Fibroblast of skin of back (primary cell): ENCODE data around the gene CLIC3. TPM values are rescaled to one million over a fixed set of nuclear protein-coding genes. Genes with fewer than 3 reads are reported as not detected.
"Not testable (repeated sequence)": the region's sequence is repeated elsewhere in the genome, so short reads cannot be mapped to it uniquely, and the experiment has no call there.

ENCODE experiments used
- DNase-seq: peaks from one replicate; pipeline ENCODE4 v3.0.0-alpha.2; 2013
- polyA plus RNA-seq, 2 experiments: library from polyadenylated mRNA; unstranded; fragments of 120-200 nt; gene quantifications; one replicate each; pipeline ENCODE4 v1.2.1, GENCODE V29; 2013; ENCODE audit not compliant: insufficient read length in 2 of 2

CLIC3 gene, protein sequence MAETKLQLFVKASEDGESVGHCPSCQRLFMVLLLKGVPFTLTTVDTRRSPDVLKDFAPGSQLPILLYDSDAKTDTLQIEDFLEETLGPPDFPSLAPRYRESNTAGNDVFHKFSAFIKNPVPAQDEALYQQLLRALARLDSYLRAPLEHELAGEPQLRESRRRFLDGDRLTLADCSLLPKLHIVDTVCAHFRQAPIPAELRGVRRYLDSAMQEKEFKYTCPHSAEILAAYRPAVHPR
- 4.6 TPM for polyA plus RNA-seq (2013, experiment 1 of 2; ENCODE audit: insufficient read length)
- polyA plus RNA-seq (2013, experiment 2 of 2; ENCODE audit: insufficient read length), result 10.8 TPM

DNA sequence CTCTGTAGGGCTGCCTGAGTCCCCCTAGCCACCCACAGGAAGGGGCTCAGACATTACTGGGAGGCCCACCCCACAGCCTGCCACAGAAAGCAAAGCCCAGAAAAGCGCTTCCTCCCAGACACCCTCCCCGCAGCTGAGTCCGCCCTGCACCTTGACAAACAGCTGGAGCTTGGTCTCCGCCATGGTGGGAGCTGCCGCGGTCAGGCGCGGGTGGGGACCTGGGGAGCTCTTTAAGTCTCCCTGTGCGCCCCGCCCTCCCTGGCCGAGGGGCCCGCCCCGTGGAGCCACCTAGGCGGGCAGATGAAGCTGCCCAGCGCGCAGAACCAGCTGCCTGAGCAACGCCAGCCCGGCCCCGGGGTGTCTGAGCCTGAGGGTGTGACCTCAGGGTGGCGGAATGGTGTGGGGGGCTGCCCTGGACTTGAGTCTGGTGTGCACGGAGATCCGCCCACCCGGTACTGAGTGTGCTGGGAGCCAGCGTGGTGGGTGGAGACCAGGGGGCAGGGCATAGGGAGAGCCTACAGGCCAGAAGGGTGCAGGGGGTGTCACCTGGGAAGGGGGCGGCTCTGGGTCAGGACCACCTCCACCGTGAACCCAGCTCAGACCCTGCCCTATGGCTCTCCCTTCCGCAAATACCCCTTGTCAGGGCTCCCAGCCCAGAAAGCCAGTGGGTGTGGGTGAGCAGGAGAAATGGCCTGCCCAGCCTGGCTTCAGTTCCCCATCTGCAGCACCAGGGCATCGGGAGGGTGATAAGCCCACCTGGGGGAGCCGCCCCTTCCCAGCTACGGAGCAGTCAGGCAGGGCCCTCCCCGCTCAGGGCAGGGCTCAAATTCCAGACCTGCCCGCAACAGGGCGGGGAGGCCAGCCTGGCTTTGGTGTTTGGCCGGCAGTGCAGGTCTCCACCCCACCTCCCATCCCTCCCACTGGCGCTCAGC is at the start of gene CLIC3:
Gene CLIC3 (minus strand): TSS at position 208 of the 932 bp plus-strand sequence. CDS start 25 bp downstream, at position 183.
- no peak for DNase-seq

DNA sequence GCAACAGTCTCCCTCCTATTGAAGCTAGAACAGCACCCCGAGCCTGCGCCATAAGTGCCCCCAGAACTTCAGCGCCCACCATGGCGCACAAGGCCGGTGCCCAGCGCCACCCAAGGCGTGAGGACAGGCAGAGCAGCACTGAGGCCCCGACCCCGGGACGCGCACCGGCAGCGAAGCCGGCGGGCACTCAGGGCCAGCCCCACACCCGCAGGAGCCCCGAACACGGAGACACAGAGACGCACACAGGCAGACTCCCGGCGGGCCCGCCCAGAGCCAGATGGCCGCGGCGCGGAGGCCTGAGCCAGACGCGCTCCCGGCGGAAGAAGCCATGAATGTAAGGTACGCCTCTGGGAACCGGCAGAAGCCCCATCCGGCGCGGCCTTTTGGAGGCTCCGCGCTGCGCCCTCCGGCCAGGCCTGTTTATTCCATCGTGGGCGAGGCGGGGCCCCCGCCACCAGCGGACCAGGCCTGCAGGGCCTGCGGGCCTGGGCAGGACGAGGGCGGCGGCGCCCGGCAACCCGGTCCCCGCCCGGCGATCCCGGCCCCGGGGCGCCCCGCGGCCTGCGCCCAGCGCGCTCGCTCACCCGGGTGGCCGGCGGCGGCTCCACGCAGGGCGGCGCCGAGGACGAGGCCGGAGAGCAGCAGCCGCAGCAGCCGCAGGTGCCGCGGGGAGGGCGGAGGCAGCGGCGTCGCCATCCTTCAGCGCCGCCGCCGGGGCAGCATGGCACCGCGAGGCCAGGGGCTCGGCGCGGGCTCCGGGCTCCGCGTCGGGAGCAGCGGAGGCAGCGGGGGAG is 49.1 kb upstream of the CLIC3 start:
- DNase-seq, result peak; percentile 36

DNA sequence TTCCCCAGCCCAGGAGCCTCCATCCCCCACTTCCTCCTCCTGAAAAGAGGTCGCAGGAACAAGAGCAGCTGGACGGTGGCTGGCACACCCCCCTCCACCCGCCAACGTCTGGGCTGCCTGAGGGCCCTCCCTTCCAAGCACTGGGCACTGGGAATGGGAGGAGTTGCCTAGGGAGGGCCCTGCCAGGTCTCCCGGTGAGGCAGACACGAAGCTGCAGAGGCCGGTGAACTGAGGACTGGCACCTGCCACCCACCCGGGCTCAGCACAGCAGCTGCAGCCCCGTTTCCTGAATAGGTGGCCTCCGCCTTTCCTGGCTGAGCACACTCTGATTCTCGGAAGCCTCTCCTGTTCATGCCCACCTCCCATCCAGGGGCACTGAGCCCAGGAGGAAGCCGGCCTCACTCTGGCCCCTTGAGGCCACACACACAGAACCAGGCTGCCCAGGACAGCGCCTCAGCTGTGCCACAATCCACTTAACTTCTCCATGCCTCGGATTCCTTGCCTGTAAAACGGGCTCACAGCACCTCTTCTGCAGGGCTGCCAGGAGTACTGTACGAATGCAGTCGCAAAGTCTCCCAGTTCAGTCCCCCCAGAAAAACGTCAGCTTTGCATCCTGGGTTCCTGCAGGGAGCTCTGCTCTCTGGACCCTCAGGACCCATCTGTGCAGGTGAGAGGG is 48.3 kb upstream of the CLIC3 start:
- DNase-seq, result no peak

DNA sequence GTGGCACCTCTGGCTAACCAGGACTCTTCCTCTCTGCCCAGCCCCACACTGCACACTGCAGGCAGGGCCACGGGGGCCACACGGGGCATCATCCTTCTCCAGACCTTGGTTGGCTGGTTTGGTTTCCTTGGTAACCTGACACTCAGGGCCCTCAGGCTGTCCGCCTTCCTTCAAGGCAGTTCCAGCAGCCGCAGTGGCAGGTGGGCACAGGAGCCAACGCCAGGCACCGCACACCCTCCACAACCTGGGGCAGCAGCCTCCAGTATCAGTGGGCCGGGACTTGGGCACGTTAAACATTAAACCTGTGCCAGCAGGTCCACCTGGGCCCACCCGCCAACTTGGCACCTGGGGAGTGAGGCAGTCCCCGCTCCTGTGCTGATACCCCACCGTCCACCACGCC is 47.7 kb upstream of the CLIC3 start:
- no peak for DNase-seq

DNA sequence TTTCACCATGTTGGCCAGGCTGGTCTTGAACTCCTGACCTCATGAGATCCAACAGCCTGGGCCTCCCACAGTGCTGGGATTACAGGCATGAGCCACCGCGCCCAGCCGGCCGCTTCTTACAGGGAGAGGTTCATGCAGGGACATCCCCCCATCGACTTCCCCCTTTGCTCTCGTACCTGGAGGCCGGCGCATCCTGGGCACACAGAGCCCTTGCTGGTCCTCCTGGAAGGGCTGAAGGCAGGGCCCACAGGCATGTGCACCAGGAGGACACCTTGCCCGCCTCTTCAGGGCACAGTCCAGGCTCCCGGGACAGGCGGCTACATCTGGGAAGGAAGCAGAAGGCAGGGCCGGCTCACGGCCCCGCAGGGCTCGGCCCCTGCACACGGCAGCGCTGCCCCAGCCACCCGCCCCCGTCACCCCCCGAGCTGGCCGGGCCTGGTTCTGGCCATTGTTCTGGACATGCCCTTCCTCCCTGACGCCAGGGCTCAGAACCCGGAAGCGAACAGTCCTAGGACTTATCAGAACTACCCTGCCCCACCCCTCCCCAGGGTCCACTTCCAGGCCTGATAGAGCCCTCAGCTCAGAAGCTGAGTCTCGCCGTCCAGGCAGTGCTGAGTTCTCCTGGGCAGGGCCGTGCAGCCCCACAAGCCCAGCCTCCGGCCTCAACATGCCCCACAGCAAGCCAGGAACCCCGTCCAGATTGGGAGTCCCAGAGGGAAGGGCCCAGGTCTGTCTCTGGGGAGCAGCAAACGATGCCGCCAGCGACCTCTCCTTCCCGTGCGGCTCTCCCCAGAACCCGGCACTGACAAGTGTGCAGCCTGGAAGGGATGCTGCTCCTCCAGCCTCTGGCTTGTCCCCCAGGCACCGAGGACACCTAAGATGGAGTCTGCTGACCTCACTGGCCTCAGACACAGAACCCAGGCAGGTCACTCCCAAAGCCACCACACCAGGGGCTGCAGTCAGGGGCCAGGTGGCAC is 46.7 kb upstream of the CLIC3 start:
- no peak for DNase-seq

DNA sequence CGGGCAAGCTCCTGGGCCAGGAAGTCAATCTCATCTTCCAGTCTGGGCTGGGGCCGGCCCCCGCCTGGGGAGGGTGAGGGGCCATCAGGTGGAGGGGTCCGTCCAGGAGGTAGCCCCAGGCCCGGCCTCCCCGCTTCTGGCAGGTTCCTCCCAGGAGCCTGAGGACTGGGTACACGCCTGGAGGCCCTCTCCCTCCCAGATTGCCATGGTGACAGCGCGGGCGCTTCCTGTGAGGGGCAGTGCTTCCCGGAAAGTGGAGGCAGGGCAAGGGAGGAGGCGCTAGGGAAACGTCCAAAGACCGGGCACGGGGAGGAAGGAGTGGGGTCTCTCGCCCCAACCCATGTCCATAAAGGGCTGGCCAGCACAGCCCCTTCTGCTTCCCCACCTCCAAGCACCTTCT is 44.8 kb upstream of the CLIC3 start:
- no peak for DNase-seq

DNA sequence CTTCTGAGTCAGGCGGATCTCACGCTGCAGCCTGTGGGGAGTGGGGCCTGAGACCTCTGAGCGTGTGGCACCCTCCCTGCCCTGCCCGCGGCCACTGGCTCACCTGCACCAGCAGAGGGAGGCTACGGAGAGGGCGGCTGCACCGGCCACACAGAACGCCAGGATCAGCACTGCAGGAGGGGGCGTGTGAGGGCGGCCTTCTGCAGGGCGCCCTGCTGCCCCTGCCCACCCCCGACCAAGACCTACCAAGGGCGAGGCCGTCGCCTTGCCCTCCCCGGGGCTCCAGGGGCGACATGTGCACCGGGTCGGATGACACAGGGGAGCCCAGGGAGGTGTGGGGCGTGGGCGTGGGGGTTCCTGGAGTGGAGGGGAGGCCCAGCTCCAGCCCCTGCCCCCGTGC is 44.2 kb upstream of the CLIC3 start:
- no peak for DNase-seq

DNA sequence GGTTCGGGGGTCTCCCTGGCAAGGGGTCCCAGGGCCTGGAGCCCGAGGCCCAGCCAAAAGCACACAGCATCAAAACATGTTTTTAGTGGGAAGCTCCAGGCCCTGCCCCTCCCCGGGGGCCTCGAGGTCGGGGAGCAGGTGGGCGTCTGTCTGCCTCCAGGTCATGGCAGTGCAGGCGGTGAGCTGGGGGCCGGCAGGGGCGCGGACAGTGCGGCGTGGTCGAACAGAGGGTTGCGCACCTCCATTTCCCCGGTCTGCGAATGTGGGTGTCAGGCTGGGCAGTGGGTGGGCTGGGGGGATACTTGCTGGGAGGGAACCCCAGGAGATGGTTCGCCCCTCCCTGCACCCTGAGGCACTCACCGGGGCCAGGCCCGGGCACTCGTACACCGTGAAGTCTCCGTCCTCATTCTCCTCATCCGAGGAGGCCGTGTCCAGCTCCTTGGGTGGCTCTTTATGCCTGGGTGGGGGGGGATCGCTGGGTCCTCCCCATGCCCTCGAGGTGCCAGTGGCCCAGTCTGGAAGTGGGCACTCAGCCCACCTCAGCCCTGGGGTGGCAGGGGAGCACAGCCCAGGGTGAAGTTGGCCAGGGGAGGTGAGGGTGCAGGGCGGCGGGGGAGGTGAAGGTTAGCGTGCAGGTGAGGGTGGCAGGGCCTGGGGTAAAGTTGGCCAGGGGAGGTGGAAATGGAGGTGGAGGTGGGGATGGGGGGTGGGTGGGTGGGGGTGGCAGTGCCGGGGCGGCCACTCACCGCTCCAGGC is 43.4 kb upstream of the CLIC3 start:
- no peak for DNase-seq

DNA sequence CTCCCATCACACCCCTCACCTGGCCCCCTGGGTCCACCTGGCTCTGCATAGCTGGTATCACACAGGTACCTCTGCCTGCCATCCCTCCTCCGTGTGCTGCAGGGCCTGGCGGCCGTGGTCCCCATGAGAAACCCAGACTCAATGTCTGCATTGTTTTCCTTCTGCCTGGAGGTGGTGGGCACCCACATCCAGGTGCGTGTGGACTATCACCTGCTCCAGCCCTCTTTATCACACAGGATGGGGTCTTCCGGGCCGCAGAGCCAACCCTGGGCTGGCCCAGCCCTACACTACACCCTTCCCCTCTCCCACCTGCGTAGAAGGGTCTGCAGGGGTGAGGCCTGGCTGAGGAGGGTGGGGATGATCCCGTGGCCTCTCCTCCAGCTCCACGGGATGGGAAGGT is 42.5 kb upstream of the CLIC3 start:
- DNase-seq, result no peak

DNA sequence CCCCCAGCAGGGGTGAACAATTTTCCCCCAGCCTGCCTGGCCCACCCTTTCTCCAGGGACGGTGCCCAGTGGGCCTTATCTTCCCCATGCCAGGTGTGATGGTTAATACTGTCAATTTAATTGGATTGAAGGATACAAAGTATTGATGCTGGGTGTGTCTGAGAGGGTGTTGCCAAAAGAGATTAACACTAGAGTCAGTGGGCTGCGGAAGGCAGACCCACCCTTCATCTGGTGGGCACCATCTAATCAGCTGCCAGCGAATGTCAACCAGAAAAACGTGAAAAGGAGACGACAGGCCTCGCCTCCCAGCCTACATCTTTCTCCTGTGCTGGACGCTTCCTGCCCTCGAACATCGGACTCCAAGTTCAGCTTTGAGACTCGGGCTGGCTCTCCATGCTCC is 41.1 kb upstream of the CLIC3 start:
- no peak for DNase-seq

DNA sequence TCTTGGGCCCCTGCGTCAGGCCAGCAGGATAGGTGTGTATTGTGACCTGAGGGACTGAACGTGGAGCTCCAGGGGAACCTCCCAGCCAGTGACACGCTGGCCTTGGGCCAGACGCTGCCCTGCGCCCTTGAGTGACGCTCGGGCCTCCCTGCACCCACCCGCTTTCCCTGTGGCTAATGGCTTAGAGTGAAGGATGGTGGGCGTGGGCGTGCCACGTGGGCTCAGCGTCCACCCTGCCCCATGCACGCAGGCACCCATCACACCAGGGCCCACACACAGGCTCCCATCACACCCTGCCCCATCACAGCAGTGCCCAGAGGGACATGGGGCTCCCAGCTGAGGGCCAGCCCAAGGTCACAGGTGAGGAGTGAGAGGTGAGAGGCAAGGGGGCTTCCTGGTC is 40.7 kb upstream of the CLIC3 start:
- no peak for DNase-seq

DNA sequence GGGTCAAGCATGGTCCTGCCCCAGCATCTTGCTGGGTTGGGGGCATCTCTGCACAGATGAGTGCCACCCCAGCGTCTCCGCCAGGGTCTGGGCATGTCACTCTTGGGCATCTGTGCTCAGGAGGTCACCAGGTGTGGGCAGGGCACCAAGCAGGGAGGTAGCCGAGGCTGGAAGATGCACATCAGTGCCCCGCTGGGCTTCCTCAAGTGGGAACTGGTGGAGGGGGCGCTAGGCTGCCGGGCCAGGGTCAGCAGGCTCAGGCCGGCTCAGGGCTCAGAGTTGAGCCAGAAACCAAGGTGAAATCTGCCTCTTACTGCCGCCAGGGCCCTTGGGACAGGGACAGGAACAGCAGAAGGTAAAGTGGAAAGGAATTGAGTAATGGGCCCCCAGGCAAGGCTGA is 39.6 kb upstream of the CLIC3 start:
- no peak for DNase-seq

DNA sequence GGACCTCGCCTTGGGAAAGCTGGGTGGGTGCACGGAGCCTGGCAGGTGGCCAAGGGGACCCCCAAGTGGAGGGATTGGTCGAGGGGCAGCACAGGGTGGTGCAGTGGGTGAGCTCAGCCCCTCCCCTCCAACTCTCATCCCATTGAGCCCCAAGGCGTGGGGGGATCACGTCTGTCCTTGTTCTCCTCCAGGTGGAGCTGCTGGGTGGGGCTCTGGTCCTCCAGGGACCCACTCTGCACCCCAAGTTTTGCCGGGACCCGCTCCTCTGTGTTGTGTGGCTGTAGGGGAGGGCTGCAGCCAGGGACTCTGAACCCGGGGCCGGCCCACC is 39.1 kb upstream of the CLIC3 start:
- no peak for DNase-seq

DNA sequence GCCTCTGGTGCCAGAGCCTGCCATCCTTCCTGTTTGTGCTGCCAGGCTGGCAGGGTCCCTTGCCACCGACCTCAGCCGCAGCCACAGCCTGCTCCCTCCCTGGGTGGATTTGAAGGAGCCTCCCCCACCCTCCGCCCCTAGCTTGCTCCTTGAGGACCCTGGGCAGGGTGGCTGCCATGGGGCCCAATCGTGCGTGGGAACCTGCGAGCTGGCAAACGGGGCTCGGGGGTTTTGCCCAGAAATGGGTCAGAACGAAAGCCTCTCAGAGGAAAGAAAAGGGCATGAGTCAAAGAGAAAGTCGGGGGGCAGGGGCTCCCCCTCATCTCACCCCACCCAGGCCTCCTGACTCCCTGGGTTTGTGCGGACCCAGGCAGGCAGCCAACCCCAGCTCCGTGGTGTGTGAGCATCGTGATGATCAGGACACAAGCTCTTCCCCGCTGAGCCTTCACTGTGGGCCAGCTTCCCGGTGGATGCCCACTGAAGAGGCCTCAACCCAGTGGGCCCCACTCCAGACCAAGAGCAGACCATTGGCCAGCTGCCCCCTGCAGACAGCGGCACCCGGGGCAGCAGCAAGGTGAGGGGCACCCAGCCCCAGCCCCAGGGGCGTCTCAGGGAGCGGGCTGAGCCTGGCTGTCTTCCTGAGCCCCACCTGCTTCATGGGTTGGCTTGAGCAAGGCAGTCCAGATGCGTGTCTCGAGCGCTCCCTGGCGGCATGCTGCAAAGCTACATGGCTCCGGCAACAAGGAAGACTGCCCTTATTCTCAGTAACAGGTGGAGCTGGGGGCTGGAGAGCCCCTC is 38.5 kb upstream of the CLIC3 start:
- DNase-seq, result peak; percentile 59

DNA sequence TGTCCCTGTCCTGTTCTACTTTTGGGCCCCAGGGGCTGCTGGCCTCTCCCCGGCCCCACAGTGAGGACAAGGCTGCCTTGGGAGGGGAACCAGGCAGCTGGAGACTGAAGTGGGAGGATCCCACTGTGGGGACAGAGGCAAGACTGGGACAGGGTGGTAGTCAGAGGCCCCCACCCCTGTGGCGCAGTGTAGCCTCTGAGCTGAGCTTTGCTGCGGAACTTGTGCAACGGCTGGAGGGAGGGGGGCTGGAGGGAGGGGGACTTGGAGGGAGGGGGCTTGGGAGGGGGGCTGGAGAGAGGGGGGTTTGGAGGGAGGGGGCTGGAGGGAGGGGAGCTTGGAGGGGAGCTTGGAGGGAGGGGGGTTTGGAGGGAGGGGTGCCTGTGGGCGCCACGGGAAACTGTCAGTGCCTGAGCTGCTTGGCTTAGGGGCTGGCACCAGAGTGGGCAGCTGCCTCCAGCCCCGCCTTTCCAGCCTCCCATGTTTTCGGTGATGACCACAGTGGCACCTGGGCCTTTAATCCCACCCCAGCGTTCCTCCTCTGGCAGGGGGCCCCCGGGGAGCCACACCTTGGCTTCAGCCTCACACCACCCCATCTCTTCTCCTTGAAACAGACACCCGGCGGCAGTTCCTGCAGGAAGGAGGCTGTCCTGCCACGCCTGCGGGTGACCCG is 37.8 kb upstream of the CLIC3 start:
- DNase-seq, result no peak

DNA sequence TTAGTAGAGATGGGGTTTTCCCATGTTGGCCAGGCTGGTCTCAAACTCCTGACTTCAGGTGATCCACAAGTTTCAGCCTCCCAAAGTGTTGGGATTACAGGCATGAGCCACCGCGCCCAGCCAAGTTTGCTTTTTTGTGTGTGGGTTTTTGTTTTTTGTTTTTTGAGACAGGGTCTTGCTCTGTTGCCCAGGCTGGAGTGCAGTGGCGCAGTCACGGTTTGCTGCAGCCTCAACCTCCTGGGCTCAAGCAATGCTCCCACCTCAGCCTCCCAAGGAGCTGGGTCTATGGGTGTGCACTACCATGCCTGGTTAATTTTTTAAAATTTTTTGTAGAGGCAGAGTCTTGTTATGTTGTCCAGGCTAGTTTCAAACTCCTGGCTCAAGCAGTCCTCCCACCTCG is 37.1 kb upstream of the CLIC3 start:
- DNase-seq, result not testable (repeated sequence)

DNA sequence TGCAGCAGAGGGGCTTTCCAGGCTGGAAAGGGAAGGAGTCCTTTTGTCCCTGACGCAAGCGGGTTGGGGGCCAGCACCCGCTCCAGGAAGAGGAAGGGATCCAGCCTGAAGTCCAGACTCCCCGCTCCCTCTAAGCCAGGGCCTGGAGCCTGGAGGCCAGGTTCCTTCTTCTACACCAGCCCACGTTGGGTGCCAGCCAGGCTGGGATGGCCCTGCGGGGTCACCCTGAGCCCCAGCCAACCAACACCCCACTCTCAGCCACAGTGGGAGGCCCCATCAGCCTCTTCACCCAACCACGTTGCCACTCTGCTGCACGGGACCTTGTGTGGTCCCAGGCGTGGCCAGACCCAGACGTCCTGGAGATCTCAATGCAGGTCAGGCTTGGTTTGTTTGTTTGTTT is 36.5 kb upstream of the CLIC3 start:
- no peak for DNase-seq

DNA sequence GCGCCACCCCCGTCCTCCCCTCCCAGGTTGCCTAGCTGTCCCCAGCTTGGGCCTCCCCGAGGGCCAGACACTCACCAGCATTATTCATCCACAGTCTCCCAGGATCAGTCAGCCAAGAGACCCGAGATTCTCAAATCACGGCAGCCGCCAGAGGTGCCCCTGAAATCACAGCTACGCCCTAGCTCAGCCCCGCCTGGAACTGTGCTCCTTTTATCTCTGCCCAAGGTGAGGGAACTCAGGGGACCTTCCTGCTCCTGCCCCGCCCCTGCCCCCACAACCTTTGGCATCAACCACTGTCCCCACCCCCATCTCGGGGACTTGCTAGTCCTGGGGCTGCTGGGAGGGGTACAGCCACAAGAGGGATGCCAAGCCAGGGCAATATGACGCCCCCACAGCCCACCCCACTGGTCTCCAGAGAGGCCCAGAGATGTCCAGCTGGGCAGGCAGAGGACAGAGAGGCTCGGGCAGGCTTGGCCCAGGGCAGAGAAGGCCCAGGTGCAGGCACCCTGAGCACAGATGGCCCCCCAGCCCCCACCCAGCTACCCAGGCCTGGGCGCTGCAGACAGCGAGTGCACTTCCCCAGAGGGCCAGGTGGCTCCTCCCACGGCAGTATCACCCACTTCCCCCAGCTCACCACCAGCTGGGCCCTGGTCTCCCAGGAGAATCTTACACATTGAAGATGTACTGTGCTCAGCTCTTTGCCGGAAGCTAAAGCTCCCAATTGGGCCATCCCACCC is 35.7 kb upstream of the CLIC3 start, which contains the start of gene FUT7:
Gene FUT7 (minus strand): TSS at position 185 of the 737 bp plus-strand sequence. CDS start 97 bp downstream, at position 88.
- no peak for DNase-seq
